ENCODE results near the gene C3orf18. TPM values are rescaled to one million over a fixed set of nuclear protein-coding genes. Genes with fewer than 3 reads are reported as not detected.

The C3orf18 gene
- polyA plus RNA-seq, 1 donor = 6.8 TPM

DNA sequence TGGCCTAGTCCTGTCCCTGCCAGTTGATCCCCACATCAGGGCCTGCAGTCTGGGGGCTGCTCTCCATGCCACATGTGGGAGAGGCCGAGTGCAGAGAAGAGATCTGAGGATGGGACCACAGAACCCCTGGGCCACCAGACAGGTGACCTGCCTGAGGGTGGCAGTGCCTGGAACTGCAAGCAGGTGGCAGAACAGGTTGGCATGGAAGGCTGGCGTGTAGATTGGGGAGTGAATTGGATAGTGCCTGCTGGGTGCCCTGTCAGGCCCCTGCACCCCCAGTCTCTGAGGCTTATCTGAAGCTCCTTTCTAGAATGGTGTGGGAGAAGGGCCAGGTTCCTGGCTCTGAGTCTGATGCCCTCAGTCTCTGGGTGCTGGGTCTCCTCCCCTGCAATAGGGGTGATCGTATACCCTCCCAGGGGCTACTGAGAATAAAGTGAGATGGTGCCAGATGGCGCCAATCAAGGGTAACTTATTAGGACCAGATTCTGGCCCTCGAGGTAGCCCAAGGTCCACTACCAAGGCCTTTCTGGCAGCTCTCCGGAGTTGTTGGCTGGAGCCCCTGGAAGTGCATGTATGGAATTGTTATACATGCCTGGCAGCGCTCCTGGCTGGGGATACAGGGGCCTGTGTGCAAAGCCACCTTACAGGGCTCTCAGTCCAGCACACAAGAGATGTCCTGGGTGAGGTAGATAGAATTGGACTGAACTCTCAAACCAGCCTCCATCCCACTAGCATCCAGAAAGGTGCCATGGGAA lies 15.7 kb downstream of the C3orf18 start:
- no peaks in the 10 kb centered on the region for H3K9me3 ChIP-seq (ENCODE audit: control insufficient read depth, low read depth, low read length)
- peaks cover 16% of the 10 kb centered on the region for H3K4me1 ChIP-seq (ENCODE audit: control insufficient read depth, insufficient read depth, low read length)

DNA sequence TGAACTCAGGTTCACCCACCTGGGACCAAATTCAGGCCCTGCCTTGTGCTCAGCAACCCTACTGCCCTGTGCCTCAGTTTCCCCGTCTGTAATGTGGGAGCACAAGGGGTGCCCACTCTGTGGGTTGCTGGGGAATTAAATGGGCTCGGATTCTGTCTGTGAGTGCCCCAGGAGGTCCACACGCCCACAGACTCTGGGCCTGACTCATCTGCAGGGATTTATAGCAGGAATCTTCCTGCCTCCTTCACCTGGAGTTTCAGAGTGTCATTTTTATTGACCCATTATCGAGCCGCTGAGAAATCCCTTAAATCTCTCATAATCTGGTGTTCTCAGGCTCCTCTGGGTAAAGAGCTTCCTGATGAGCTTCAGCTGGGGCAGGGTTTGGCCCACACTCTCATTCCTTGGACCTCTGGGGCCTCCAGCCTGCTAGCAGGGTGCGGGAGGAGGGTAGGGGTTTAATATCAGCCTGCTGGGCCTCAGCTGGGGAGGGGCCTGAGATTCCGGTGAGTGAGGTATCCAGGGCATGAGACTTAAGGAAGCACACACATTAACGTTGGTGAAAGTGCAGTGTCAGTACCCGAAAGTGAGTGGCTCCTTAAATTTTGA lies 16.4 kb downstream of the C3orf18 start:
- Histone ChIP-seq H3K27me3 (ENCODE audit: control insufficient read depth, insufficient read depth, low read length) (no peaks in the 10 kb centered on the region), H3K36me3 (ENCODE audit: control insufficient read depth, insufficient read depth, low read length) (no peaks in the 10 kb centered on the region), H3K4me3 (ENCODE audit: low read length) (no peak overlapping the region), H3K4me1 (ENCODE audit: control insufficient read depth, insufficient read depth, low read length) (peaks cover 16% of the 10 kb centered on the region), H3K9me3 (ENCODE audit: control insufficient read depth, low read depth, low read length) (no peaks in the 10 kb centered on the region), H3K27ac (ENCODE audit: low read length) (no peak overlapping the region)
- WGBS (ENCODE audit: insufficient coverage, low lambda C conversion rate) = no CpG with 5 or more reads among the region's 9 CpGs
- DNase-seq = peak in 1 of 2 donors; percentile 74

More for the DNA sequence above, 15.7 kb downstream of the C3orf18 start:
- Histone ChIP-seq H3K27me3 (ENCODE audit: control insufficient read depth, insufficient read depth, low read length) (no peaks in the 10 kb centered on the region), H3K4me3 (ENCODE audit: low read length) (no peak overlapping the region), H3K36me3 (ENCODE audit: control insufficient read depth, insufficient read depth, low read length) (no peaks in the 10 kb centered on the region), H3K27ac (ENCODE audit: low read length) (no peak overlapping the region)
- no CpG with 5 or more reads among the region's 7 CpGs for WGBS (ENCODE audit: insufficient coverage, low lambda C conversion rate)
- DNase-seq = no peak

DNA sequence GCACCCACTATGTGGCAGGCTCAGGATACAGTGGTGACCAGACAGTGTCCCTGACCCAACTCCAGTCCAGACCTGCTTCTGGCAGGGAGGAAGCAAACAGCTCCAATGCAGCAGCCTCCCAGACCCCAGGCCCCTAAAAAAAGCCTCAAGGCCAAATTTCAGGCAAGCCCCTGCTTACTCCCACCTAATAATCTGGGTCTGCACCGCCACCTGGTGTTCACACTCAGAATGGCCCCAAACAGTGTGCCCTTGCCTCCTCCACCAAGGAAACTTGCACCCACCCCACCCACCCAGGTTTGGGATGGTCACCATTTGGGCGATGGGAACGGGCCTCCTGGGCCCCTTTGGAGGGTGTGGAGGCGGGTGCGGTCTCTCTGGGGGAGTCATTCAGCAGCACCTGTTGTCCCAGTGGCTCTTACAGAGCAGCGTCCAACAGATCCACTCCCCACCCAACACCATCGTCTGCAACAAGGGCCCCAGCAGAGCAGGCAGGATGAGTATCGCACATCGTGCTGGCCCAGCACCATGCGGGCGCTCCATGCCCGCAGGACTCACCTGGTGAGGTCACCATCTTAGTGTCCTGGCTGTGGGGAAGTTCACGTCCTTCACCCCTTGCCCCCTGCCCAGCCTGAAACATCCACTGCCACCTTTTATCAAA lies 17.3 kb downstream of the C3orf18 start:
- peak in 1 of 2 donors; percentile 24 for DNase-seq
- Histone ChIP-seq H3K27ac (ENCODE audit: low read length) (no peak overlapping the region), H3K27me3 (ENCODE audit: control insufficient read depth, insufficient read depth, low read length) (no peaks in the 10 kb centered on the region), H3K4me3 (ENCODE audit: low read length) (no peak overlapping the region), H3K4me1 (ENCODE audit: control insufficient read depth, insufficient read depth, low read length) (peaks cover 16% of the 10 kb centered on the region), H3K36me3 (ENCODE audit: control insufficient read depth, insufficient read depth, low read length) (no peaks in the 10 kb centered on the region), H3K9me3 (ENCODE audit: control insufficient read depth, low read depth, low read length) (no peaks in the 10 kb centered on the region)
- no CpG with 5 or more reads among the region's 13 CpGs for WGBS (ENCODE audit: insufficient coverage, low lambda C conversion rate)

DNA sequence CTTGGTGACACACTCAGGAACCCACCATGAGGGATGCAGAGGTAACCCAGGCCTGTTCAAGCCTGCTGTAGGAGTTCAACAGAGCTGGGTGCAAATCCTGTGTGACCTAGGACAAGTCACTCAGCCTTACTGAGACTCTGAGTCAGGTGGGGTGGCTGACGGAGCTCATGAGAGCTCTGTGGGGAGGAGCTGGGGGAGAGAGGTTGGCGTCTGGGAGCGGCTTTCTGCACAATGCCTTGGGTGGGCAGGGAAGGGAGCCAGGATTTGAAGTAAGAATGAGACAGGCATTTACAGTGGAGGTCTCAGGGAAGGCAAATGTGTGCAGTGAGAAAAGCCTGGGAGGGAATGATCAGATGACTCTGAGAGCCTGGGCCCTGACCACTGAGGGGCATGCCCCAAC lies 18.3 kb downstream of the C3orf18 start:
- no peak for DNase-seq
- H3K4me3 ChIP-seq (ENCODE audit: low read length) = no peak overlapping the region
- H3K9me3 ChIP-seq (ENCODE audit: control insufficient read depth, low read depth, low read length) = no peaks in the 10 kb centered on the region
- H3K36me3 ChIP-seq (ENCODE audit: control insufficient read depth, insufficient read depth, low read length) = no peaks in the 10 kb centered on the region
- no CpG with 5 or more reads among the region's 3 CpGs for WGBS (ENCODE audit: insufficient coverage, low lambda C conversion rate)
- no peaks in the 10 kb centered on the region for H3K27me3 ChIP-seq (ENCODE audit: control insufficient read depth, insufficient read depth, low read length)
- no peak overlapping the region for H3K27ac ChIP-seq (ENCODE audit: low read length)
- peaks cover 16% of the 10 kb centered on the region for H3K4me1 ChIP-seq (ENCODE audit: control insufficient read depth, insufficient read depth, low read length)

DNA sequence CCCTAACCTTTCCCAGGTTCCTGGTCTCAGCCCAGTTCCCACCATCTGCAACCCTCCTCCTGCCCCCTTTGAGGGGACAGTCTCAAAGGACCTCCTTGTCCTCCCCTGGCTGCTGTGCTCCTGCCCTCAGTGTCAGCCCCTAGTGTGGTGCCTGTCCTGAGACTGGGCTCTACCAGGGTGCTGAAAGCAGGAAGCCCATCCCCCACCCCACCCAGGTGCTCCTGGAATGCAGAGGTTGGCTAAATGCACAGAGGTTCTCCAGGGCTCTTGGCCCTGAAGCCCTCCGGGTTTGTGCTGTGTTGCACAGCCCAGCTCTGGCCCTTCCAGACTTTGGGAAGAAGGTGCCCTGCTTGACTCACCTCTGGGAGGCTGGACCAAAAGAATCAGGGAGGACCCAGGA lies 21.8 kb downstream of the C3orf18 start:
- H3K9me3 ChIP-seq (ENCODE audit: control insufficient read depth, low read depth, low read length) = no peaks in the 10 kb centered on the region
- no peaks in the 10 kb centered on the region for H3K36me3 ChIP-seq (ENCODE audit: control insufficient read depth, insufficient read depth, low read length)
- no peak overlapping the region for H3K27ac ChIP-seq (ENCODE audit: low read length)
- no CpG with 5 or more reads among the region's 1 CpG for WGBS (ENCODE audit: insufficient coverage, low lambda C conversion rate)
- no peaks in the 10 kb centered on the region for H3K27me3 ChIP-seq (ENCODE audit: control insufficient read depth, insufficient read depth, low read length)
- DNase-seq = no peak
- H3K4me3 ChIP-seq (ENCODE audit: low read length) = no peak overlapping the region
- peaks cover 6% of the 10 kb centered on the region for H3K4me1 ChIP-seq (ENCODE audit: control insufficient read depth, insufficient read depth, low read length)

DNA sequence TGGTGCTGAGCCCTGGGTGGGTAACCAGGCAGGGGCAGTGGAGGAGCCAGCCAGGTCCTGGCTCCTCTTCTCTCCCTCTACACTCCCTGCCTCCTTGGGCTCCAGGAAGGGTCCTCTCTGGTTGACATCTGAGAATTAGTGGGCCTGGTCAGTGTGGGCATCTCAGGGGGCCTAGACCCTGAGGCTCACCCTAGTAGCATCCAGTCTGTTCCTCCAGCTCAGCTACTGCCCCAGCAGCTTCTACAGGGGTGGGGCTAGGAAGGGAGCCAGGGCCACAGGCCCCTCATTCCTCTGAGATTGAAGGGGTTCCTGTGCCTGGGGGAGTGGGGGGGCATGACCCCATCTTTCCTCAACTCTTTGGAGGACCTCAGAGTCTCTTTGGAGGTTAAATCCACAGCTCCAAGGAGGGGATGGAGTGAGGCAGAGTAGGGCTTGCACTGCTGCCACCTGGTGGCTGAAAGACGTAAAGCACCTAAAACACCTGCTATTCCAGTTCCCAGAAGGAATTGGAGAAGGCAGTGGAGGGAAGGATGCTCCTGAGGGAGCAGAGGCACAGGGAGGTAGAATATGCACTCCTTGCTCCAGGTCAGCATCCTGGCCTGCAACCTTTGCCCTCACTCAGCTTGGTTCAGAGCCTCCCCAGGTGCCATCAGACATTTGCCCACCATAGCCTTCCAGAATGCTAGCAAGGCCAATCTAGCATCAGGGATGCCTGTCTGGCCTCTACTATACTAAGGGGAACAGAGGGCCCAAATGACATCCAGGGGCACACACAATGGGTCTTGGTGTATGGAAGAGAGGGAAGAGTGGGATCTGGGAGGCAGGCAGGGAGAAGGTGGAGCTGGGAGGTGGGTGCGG lies 25.1 kb downstream of the C3orf18 start:
- no peak overlapping the region for H3K27ac ChIP-seq (ENCODE audit: low read length)
- no peaks in the 10 kb centered on the region for H3K4me1 ChIP-seq (ENCODE audit: control insufficient read depth, insufficient read depth, low read length)
- H3K27me3 ChIP-seq (ENCODE audit: control insufficient read depth, insufficient read depth, low read length) = peaks cover 15% of the 10 kb centered on the region
- WGBS (ENCODE audit: insufficient coverage, low lambda C conversion rate) = no CpG with 5 or more reads among the region's 2 CpGs
- no peaks in the 10 kb centered on the region for H3K9me3 ChIP-seq (ENCODE audit: control insufficient read depth, low read depth, low read length)
- peak; percentile 58 to 59 for DNase-seq
- no peak overlapping the region for H3K4me3 ChIP-seq (ENCODE audit: low read length)
- H3K36me3 ChIP-seq (ENCODE audit: control insufficient read depth, insufficient read depth, low read length) = no peaks in the 10 kb centered on the region

DNA sequence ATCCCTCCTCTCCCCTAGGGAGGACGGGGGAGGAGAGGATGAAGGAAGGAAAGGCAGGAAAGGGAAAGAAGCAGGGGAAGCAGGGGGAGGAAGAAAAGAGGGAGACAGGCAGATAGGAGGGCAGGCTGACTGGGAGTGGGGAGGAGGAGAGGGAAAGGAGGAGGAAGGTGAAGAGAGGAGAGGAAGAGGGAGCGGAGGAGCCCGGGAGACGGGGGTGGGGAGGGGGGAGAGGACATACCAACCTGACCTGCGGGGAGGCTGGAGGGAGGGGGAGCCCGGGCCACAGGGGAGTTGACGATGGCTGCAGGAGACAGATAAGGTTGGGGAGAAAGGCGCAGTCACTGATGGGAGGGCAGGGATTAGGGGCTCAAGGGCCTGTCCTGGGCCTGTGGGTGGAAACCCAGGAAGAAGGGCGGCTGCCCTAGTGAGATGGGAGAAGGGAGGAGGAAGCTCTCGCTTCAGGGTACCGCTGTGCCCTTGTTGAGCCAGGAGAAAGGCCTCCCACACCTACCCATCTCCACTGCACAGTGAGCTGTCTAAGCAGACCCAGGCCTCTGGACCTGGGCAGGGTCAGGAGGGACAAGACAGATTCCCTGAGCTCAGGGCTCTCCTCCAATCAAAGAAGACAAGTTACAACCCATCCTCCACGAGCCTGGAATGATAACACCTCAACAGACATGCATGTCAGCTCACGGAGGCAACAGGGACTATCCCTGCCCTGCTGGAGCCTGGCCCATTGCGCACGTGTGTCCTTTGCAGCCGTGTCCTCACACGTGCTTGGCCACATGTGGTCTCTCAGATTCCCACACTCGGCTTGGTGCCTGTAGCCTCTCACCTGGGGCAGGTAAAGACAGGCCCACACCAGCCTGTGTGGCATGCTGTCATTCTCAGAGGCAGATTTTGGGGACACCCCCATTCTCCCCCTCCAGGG lies 27.9 kb downstream of the C3orf18 start:
- no peak overlapping the region for H3K4me3 ChIP-seq (ENCODE audit: low read length)
- peaks cover 4% of the 10 kb centered on the region for H3K4me1 ChIP-seq (ENCODE audit: control insufficient read depth, insufficient read depth, low read length)
- no peak for DNase-seq
- no CpG with 5 or more reads among the region's 18 CpGs for WGBS (ENCODE audit: insufficient coverage, low lambda C conversion rate)
- H3K27ac ChIP-seq (ENCODE audit: low read length) = no peak overlapping the region
- H3K9me3 ChIP-seq (ENCODE audit: control insufficient read depth, low read depth, low read length) = no peaks in the 10 kb centered on the region
- no peaks in the 10 kb centered on the region for H3K36me3 ChIP-seq (ENCODE audit: control insufficient read depth, insufficient read depth, low read length)
- peaks cover 34% of the 10 kb centered on the region for H3K27me3 ChIP-seq (ENCODE audit: control insufficient read depth, insufficient read depth, low read length)

DNA sequence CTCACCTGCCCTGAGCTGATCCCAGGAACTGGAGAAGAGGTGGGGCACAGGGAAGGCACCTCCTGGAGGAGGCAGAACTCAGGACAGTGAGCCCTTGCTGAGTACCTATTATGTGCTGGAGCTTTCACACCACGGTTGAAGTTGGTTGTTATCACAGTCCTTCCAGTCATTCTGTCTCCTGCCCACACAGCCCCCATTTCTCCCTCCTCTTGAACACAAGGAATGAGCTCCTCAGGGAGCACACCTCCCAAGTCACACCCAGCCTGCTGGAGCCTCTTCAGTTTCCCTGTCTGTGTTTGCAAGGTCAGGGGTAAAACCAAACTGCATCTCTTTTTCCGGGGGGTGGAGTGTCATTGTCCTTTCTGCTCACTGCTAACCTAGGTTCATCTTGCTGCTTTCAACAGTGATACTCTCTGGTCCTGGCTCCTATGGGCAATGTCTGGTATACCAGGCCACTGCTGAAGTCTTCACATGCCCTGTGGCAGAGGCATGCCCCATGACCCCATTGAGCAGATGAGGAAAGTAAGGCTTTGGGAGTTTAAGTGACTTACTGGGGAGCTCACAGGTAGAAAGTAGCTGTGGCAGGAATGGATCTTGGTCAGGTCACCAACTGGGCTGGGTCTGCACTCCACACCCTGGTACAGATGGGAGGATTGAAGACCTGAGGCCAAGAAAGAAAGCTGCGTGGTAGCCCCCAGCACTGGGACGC lies 30.0 kb downstream of the C3orf18 start:
- no peak overlapping the region for H3K27ac ChIP-seq (ENCODE audit: low read length)
- WGBS (ENCODE audit: insufficient coverage, low lambda C conversion rate) = no CpG with 5 or more reads among the region's 4 CpGs
- H3K36me3 ChIP-seq (ENCODE audit: control insufficient read depth, insufficient read depth, low read length) = no peaks in the 10 kb centered on the region
- H3K4me1 ChIP-seq (ENCODE audit: control insufficient read depth, insufficient read depth, low read length) = peaks cover 17% of the 10 kb centered on the region
- H3K27me3 ChIP-seq (ENCODE audit: control insufficient read depth, insufficient read depth, low read length) = peaks cover 34% of the 10 kb centered on the region
- H3K9me3 ChIP-seq (ENCODE audit: control insufficient read depth, low read depth, low read length) = no peaks in the 10 kb centered on the region
- DNase-seq = no peak
- no peak overlapping the region for H3K4me3 ChIP-seq (ENCODE audit: low read length)

DNA sequence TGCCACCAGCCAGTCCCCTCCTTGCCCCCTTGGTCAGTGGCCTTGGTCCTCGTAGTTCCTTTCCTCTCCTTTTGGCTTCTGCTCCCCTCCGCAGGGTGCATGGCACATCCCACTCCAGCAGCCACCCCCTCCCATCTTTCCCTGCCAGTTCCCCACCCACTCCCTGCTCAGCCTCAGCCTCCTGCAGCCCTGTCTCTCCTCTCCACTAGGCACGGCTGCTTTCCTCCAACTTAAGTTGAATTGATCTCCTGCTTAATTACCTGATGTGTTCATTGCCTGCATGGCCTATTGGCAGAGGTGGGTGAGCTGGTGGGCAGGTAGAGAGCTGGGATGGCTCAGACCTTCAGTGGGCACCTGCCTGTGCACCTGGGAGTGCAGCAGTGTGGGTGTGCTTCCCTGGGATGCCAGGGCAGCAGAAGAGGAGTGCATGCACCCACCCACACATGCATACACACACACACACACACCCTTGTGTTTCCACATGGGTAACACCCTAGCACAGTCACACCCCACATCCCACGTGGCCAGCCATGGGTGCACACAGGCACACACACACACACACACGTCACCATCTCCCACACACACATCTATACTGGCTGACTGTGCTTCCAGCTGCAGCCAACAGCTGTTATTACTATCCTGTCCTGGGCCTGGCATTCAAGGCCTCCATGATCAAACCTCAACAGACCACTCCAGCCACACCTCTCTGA lies 30.9 kb downstream of the C3orf18 start:
- 50% methylated on average over 1 of the region's 5 CpGs for WGBS (ENCODE audit: insufficient coverage, low lambda C conversion rate)
- no peak for DNase-seq

More for the DNA sequence above, 30.9 kb downstream of the C3orf18 start:
- Histone ChIP-seq H3K9me3 (ENCODE audit: control insufficient read depth, low read depth, low read length) (no peaks in the 10 kb centered on the region), H3K27me3 (ENCODE audit: control insufficient read depth, insufficient read depth, low read length) (peaks cover 35% of the 10 kb centered on the region), H3K36me3 (ENCODE audit: control insufficient read depth, insufficient read depth, low read length) (no peaks in the 10 kb centered on the region), H3K4me1 (ENCODE audit: control insufficient read depth, insufficient read depth, low read length) (peaks cover 17% of the 10 kb centered on the region), H3K4me3 (ENCODE audit: low read length) (no peak overlapping the region), H3K27ac (ENCODE audit: low read length) (no peak overlapping the region)

Measured in large intestine (tissue), 3 donors.